VCaP (cell line): ENCODE data around the gene SGO1.

ENCODE experiments used
- H3K27ac ChIP-seq: fragments of 450-650 bp; 2 replicates; pipeline ENCODE4 v1.5.1; 2017
- TF ChIP-seq, protein P1 (sequence below): fragments of 450-650 bp; conservative IDR thresholded peaks from 2 replicates; pipeline ENCODE4 v1.5.1; 2017; ENCODE audit warnings: mild to moderate bottlenecking, moderate library complexity

The SGO1 gene

DNA sequence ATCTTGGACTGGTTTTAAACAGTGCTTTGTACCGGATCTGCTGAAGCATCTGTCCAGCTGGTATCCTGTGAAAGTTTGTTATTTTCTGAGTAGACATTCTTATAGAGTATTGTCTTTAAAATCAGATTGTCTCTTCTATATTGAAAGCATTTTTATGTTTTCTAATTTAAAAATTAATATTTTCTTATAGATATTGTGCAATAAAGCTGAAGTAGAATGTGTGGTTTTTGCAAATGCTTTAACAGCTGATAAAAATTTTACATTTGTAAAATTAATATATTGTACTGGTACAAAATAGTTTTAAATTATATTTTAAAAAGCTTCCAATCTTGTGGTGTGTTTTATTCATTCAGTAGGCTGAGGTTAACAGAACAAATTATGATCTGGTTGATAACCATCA, 31.9 kb downstream of the SGO1 start:
- no peak overlapping the region for H3K27ac ChIP-seq
- TF ChIP-seq, protein P1, sequence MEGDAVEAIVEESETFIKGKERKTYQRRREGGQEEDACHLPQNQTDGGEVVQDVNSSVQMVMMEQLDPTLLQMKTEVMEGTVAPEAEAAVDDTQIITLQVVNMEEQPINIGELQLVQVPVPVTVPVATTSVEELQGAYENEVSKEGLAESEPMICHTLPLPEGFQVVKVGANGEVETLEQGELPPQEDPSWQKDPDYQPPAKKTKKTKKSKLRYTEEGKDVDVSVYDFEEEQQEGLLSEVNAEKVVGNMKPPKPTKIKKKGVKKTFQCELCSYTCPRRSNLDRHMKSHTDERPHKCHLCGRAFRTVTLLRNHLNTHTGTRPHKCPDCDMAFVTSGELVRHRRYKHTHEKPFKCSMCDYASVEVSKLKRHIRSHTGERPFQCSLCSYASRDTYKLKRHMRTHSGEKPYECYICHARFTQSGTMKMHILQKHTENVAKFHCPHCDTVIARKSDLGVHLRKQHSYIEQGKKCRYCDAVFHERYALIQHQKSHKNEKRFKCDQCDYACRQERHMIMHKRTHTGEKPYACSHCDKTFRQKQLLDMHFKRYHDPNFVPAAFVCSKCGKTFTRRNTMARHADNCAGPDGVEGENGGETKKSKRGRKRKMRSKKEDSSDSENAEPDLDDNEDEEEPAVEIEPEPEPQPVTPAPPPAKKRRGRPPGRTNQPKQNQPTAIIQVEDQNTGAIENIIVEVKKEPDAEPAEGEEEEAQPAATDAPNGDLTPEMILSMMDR = no peak

DNA sequence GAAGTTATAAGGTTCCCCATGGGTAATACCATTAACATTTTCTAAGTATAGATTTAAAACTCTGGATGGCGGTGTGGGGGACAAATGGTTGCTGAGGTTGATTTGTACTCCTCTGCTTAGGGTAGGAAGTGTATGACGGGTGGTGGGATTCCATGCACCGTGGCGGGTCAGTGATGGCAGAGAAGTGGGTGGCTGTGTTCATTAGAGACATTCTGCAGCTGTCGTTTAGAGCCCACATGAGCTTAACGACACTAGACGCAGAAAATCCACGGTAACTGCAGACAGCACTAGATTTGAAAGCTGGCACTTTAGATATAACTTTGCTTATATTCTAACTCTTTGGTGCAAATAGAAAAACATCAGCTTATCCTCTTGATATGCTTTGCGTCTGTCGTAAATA, 37.5 kb downstream of the SGO1 start:
- TF ChIP-seq, protein P1 = no peak
- H3K27ac ChIP-seq = no peak overlapping the region

GRCh38 chr3:20147361-20147760, 38.6 kb downstream of the SGO1 start:
- H3K27ac ChIP-seq = no peak overlapping the region; the same call in 1 of the 2 replicates
- TF ChIP-seq, protein P1 = no peak

- TF ChIP-seq, protein P1 = no peak
- H3K27ac ChIP-seq = no peak overlapping the region
These were observed 39.7 kb downstream of the SGO1 start for GRCh38 chr3:20146301-20146700.

GRCh38 chr3:20145874-20146273, 40.1 kb downstream of the SGO1 start:
- TF ChIP-seq, protein P1 = no peak
- no peak overlapping the region for H3K27ac ChIP-seq

GRCh38 chr3:20143519-20143918, 42.5 kb downstream of the SGO1 start:
- TF ChIP-seq, protein P1 = no peak
- no peak overlapping the region for H3K27ac ChIP-seq

- TF ChIP-seq, protein P1 = no peak
- no peak overlapping the region for H3K27ac ChIP-seq
These were observed 43.5 kb downstream of the SGO1 start for GRCh38 chr3:20142517-20142916.

- TF ChIP-seq, protein P1 = no peak
- H3K27ac ChIP-seq = no peak overlapping the region
These were observed 44.2 kb downstream of the SGO1 start for GRCh38 chr3:20141851-20142250.
